OCI-LY1 (cell line): ENCODE data around the gene LPA.
"Not testable (repeated sequence)": the region's sequence is repeated elsewhere in the genome, so short reads cannot be mapped to it uniquely, and the experiment has no call there.

ENCODE experiments used
- CTCF ChIP-seq: fragments of 200-600 bp; sonication (generic), shearing (Covaris generic); IDR thresholded peaks from 2 replicates; pipeline ENCODE4 v1.5.1; 2017; ENCODE audit warnings: mild to moderate bottlenecking, antibody characterized with exemption, low read length, moderate library complexity, mixed read lengths
- EZH2 ChIP-seq: fragments of 200-600 bp; sonication (generic), shearing (Covaris generic); IDR thresholded peaks from 2 replicates; pipeline ENCODE4 v1.8.0; 2017; ENCODE audit warnings: borderline replicate concordance, mixed run types, mild to moderate bottlenecking, antibody characterized with exemption, low read length, moderate library complexity, mixed read lengths

GRCh38 chr6:160685101-160685761, 21.2 kb upstream of the LPA start:
- TF ChIP-seq EZH2, CTCF: not testable (repeated sequence)
